Measurements from ENCODE around the gene ZBTB16.

The ZBTB16 gene

GRCh38 chr11:114291842-114292680 lies 232.6 kb downstream of the ZBTB16 start:
- DNase-seq: no peak

- no peak for DNase-seq
Observed at GRCh38 chr11:114293201-114293711, 233.7 kb downstream of the ZBTB16 start.

- DNase-seq: no peak
Observed at GRCh38 chr11:114295676-114296604, 236.4 kb downstream of the ZBTB16 start, which contains the start of gene NNMT. NNMT (plus strand) TSS chr11:114296399; CDS start chr11:114296557, 158 bp downstream.

- no peak for DNase-seq
Observed at GRCh38 chr11:114296605-114297372, 237.3 kb downstream of the ZBTB16 start.

GRCh38 chr11:114297806-114298709 lies 238.5 kb downstream of the ZBTB16 start:
- DNase-seq: no peak

- DNase-seq: no peak
Observed at GRCh38 chr11:114298710-114299109, 239.2 kb downstream of the ZBTB16 start.

Measured in stimulated activated CD8-positive, alpha-beta memory T cell treated with anti-CD3 and anti-CD28 coated beads, Interleukin-4, amount 100 ng/mL, for 48 hours (primary cell).